ENCODE measurements around the gene FDX2. TPM values are rescaled to one million over a fixed set of nuclear protein-coding genes. Genes with fewer than 3 reads are reported as not detected.

FDX2 gene
- total and polyA plus RNA-seq, 8 donors: 5.5 to 30.3 (median 10.0) TPM

GRCh38 chr19:10321874-10322835 lies 6.3 kb upstream of the FDX2 start:
- no peak for TF ChIP-seq CTCF (IDR thresholded peaks at IDR 0.05)
- no peak for FAIRE-seq
- peaks cover 0 to 44% (median 11%) of the 10 kb centered on the region in 3 donors for H3K36me3 ChIP-seq
- no peaks in the 10 kb centered on the region for H3K4me1 ChIP-seq
- DNase-seq: no peak
- intact Hi-C loops (cut with DNase I): no loop called here
- H3K27me3 ChIP-seq: no peaks in the 10 kb centered on the region
- no peak for ATAC-seq
- no peaks in the 10 kb centered on the region for H3K9me3 ChIP-seq
- no peak overlapping the region for H3K4me3 ChIP-seq
- WGBS, 2 donors: 95 to 96% methylated on average over 19 of the region's 19 CpGs
- no peak overlapping the region for H3K27ac ChIP-seq

- FAIRE-seq (no peak), ATAC-seq (no peak), DNase-seq (no peak)
- no peak overlapping the region for H3K27ac ChIP-seq
- H3K9me3 ChIP-seq: no peaks in the 10 kb centered on the region
- intact Hi-C loops (cut with DNase I): no loop called here
- H3K4me1 ChIP-seq: peaks cover 0 to under 1% (median 0%) of the 10 kb centered on the region in 3 donors
- WGBS, 2 donors: 87 to 89% methylated on average over 11 of the region's 11 CpGs
- no peak overlapping the region for H3K4me3 ChIP-seq
- H3K36me3 ChIP-seq: peaks cover 0 to 44% (median 10%) of the 10 kb centered on the region in 3 donors
- H3K27me3 ChIP-seq: no peaks in the 10 kb centered on the region
- no peak for TF ChIP-seq CTCF (IDR thresholded peaks at IDR 0.05)
Measured at GRCh38 chr19:10321417-10321797, 5.6 kb upstream of the FDX2 start.

GRCh38 chr19:10320602-10321416 lies 5.0 kb upstream of the FDX2 start:
- peaks cover 0 to 43% (median 10%) of the 10 kb centered on the region in 3 donors for H3K36me3 ChIP-seq
- no peak for ATAC-seq
- no peak overlapping the region for H3K4me3 ChIP-seq
- TF ChIP-seq CTCF (IDR thresholded peaks at IDR 0.05): no peak
- 92 to 94% methylated on average over 25 to 32 of the region's 32 CpGs for WGBS, 2 donors
- intact Hi-C loops (cut with DNase I): no loop called here
- no peak overlapping the region for H3K27ac ChIP-seq
- H3K4me1 ChIP-seq: peaks cover 0 to 4% (median 4%) of the 10 kb centered on the region in 3 donors
- DNase-seq: peak in 1 of 6 donors; percentile 74
- FAIRE-seq: no peak
- no peaks in the 10 kb centered on the region for H3K9me3 ChIP-seq
- no peaks in the 10 kb centered on the region for H3K27me3 ChIP-seq

GRCh38 chr19:10318807-10319682 lies 3.2 kb upstream of the FDX2 start:
- 90 to 91% methylated on average over 13 of the region's 13 CpGs for WGBS, 2 donors
- Histone ChIP-seq H3K4me3 (no peak overlapping the region), H3K27ac (no peak overlapping the region), H3K9me3 (no peaks in the 10 kb centered on the region), H3K27me3 (no peaks in the 10 kb centered on the region), H3K4me1 (peaks cover 0 to 9% (median 4%) of the 10 kb centered on the region in 3 donors), H3K36me3 (peaks cover 0 to 36% (median 10%) of the 10 kb centered on the region in 3 donors)
- DNase-seq (no peak), FAIRE-seq (no peak), ATAC-seq (no peak)
- intact Hi-C loops (cut with DNase I): no loop called here
- no peak for TF ChIP-seq CTCF (IDR thresholded peaks at IDR 0.05)
